CD4-positive, alpha-beta memory T cell (primary cell): ENCODE measurements around the gene TMEM184B. TPM values are rescaled to one million over a fixed set of nuclear protein-coding genes. Genes with fewer than 3 reads are reported as not detected.

ENCODE experiments used
- CTCF ChIA-PET: fragments of 350-600 bp; sonication (Branson Sonifier 250); formaldehyde crosslinking; loops from one replicate; lab custom pipeline; 2021; ENCODE audit warnings: inconsistent platforms; ENCODE audit not compliant: partially characterized antibody; lab: Charles Lee
- POLR2A ChIA-PET: fragments of 350-600 bp; sonication (Branson Sonifier 250); formaldehyde crosslinking; loops from one replicate; lab custom pipeline; 2021; ENCODE audit not compliant: partially characterized antibody; lab: Charles Lee
- DNase-seq, 5 donors: peaks; one replicate each; pipeline versions ENCODE4 v3.0.0 to v3.0.0-alpha.2; 2020 to 2022; ENCODE audit warnings: mixed read lengths in 1 of 5
- H3K27ac ChIP-seq: one replicate; pipeline ENCODE4 v1.7.0; 2013; ENCODE audit warnings: low read depth, low read length
- H3K27me3 ChIP-seq: 2 replicates; pipeline ENCODE4 v1.7.0; 2013; ENCODE audit warnings: mild to moderate bottlenecking, low read length, moderate library complexity; ENCODE audit not compliant: insufficient read depth
- H3K36me3 ChIP-seq: 2 replicates; pipeline ENCODE4 v1.7.0; 2013; ENCODE audit warnings: mild to moderate bottlenecking, low read length, moderate library complexity; ENCODE audit not compliant: insufficient read depth
- H3K4me1 ChIP-seq: 2 replicates; pipeline ENCODE4 v1.7.0; 2013; ENCODE audit warnings: mild to moderate bottlenecking, low read length, moderate library complexity; ENCODE audit not compliant: insufficient read depth
- H3K4me3 ChIP-seq, 2 donors: one replicate each; pipeline ENCODE4 v1.7.0; 2013; ENCODE audit warnings: low read length in 2 of 2, mild to moderate bottlenecking in 1 of 2
- H3K9me3 ChIP-seq, 2 donors: one replicate each; pipeline ENCODE4 v1.7.0; 2013; ENCODE audit warnings: low read length in 2 of 2, control low read depth in 1 of 2; ENCODE audit not compliant: control insufficient read depth in 1 of 2
- H3K27ac Mint-ChIP-seq, 7 donors: one replicate each; pipeline ENCODE4 v1.8.0; 2020 to 2021; ENCODE audit warnings: mixed read lengths in 7 of 7, mild to moderate bottlenecking in 6 of 7, inconsistent platforms in 3 of 7, moderate library complexity in 3 of 7
- H3K27me3 Mint-ChIP-seq, 2 donors: one replicate each; pipeline ENCODE4 v1.8.0; 2020 to 2021; ENCODE audit warnings: mixed read lengths in 2 of 2
- H3K36me3 Mint-ChIP-seq, 2 donors: one replicate each; pipeline ENCODE4 v1.8.0; 2020 to 2021; ENCODE audit warnings: mixed read lengths in 2 of 2, inconsistent platforms in 1 of 2, mild to moderate bottlenecking in 1 of 2
- H3K4me1 Mint-ChIP-seq, 4 donors: one replicate each; pipeline ENCODE4 v1.8.0; 2020 to 2021; ENCODE audit warnings: mixed read lengths in 4 of 4, mild to moderate bottlenecking in 1 of 4
- H3K4me3 Mint-ChIP-seq, 8 donors: one replicate each; pipeline ENCODE4 v1.8.0; 2020 to 2021; ENCODE audit warnings: mixed read lengths in 8 of 8, mild to moderate bottlenecking in 7 of 8, moderate library complexity in 6 of 8, inconsistent platforms in 3 of 8
- H3K9me3 Mint-ChIP-seq, 8 donors: one replicate each; pipeline ENCODE4 v1.8.0; 2020 to 2021; ENCODE audit warnings: mixed read lengths in 8 of 8, mild to moderate bottlenecking in 5 of 8, inconsistent platforms in 3 of 8, moderate library complexity in 1 of 8
- intact Hi-C: fragments of 100-400 bp; cut with micrococcal nuclease; formaldehyde crosslinking; loops from one replicate; pipeline ENCODE4 v1.15.1; 2023
- polyA plus RNA-seq, 2 donors: library from polyadenylated mRNA; unstranded; fragments of 300-500 nt; fragmentation: Illumina TruSeq; gene quantifications; one replicate each; pipeline ENCODE4 v1.2.3, GENCODE V29; 2021
- total RNA-seq, 2 experiments: library from RNA; stranded (reverse); gene quantifications; one replicate each; pipeline ENCODE4 v1.2.3, GENCODE V29; 2021

Gene TMEM184B
- total and polyA plus RNA-seq, 4 experiments from 2014 or later = 9.0 to 36.6 (median 29.7) TPM

- peak; percentile 61 to 74 (median 71) for DNase-seq
- no peaks in the 10 kb centered on the region for H3K36me3 ChIP-seq
- CTCF ChIA-PET = no interaction called here
- POLR2A ChIA-PET = interaction anchor here (0.6 to 3.6 kb wide), 3 partner anchors 10 to 44 kb away, joined by 3 to 22 read pairs (median 6); partner anchors contain the start of gene TMEM184B
- Mint-ChIP-seq H3K27me3 (no peaks in the 10 kb centered on the region), H3K9me3 (no peaks in the 10 kb centered on the region), H3K4me3 (peak overlapping the region; percentile 88 to 95 (median 90)), H3K27ac (peak overlapping the region; percentile 96 to 98 (median 98)), H3K36me3 (peaks cover 0 to 21% of the 10 kb centered on the region in 2 donors), H3K4me1 (peaks cover 35 to 60% (median 44%) of the 10 kb centered on the region in 4 donors)
- peak overlapping the region; percentile 77 for H3K27ac ChIP-seq
- intact Hi-C loops = loop anchor here (1.0 to 10.0 kb wide), 5 partner anchors 43 to 838 kb away; partner anchors contain the start of genes CBX7, DDX17, MAFF and TMEM184B
- no peaks in the 10 kb centered on the region for H3K27me3 ChIP-seq
- no peaks in the 10 kb centered on the region for H3K9me3 ChIP-seq
- H3K4me1 ChIP-seq = peaks cover 47% of the 10 kb centered on the region
- H3K4me3 ChIP-seq = peak overlapping the region; percentile 7 to 55
These were observed 43.7 kb upstream of the TMEM184B start for GRCh38 chr22:38316364-38317121.

GRCh38 chr22:38315823-38316363 is 43.1 kb upstream of the TMEM184B start:
- no peaks in the 10 kb centered on the region for H3K36me3 ChIP-seq
- peak overlapping the region; percentile 77 for H3K27ac ChIP-seq
- intact Hi-C loops = loop anchor here (2.0 to 10.0 kb wide), 4 partner anchors 83 to 839 kb away; partner anchors contain the start of genes CBX7, DDX17 and MAFF
- Mint-ChIP-seq H3K27me3 (no peaks in the 10 kb centered on the region), H3K9me3 (no peaks in the 10 kb centered on the region), H3K27ac (peak overlapping the region; percentile 96 to 98 (median 98)), H3K36me3 (peaks cover 0 to 23% of the 10 kb centered on the region in 2 donors), H3K4me3 (peak overlapping the region; percentile 88 to 95 (median 90)), H3K4me1 (peaks cover 40 to 66% (median 49%) of the 10 kb centered on the region in 4 donors)
- H3K27me3 ChIP-seq = no peaks in the 10 kb centered on the region
- peak in 3 of 5 donors; percentile 28 to 34 (median 31) for DNase-seq
- H3K4me1 ChIP-seq = peaks cover 54% of the 10 kb centered on the region
- no peaks in the 10 kb centered on the region for H3K9me3 ChIP-seq
- POLR2A ChIA-PET = interaction anchor here (0.6 to 3.6 kb wide), 7 partner anchors 10 to 438 kb away, joined by 3 to 22 read pairs (median 3); partner anchors contain the start of gene TMEM184B
- CTCF ChIA-PET = interaction anchor here (2.2 kb wide), 1 partner anchor 10 kb away, joined by 6 read pairs; no protein-coding TSS in a partner anchor
- H3K4me3 ChIP-seq = peak overlapping the region; percentile 7 to 55

- intact Hi-C loops = loop anchor here (5.0 to 10.0 kb wide), 3 partner anchors 113 to 840 kb away; partner anchors contain the start of genes CBX7, DDX17 and MAFF
- Histone ChIP-seq H3K27me3 (no peaks in the 10 kb centered on the region), H3K27ac (peak overlapping the region; percentile 77), H3K9me3 (no peaks in the 10 kb centered on the region), H3K4me3 (peak overlapping the region in 1 of 2 donors; percentile 7), H3K4me1 (peaks cover 55% of the 10 kb centered on the region), H3K36me3 (no peaks in the 10 kb centered on the region)
- ChIA-PET POLR2A (interaction anchor here (0.6 to 3.6 kb wide), 8 partner anchors 9 to 438 kb away, joined by 3 to 22 read pairs (median 3); partner anchors contain the start of gene TMEM184B), CTCF (interaction anchor here (2.2 kb wide), 1 partner anchor 10 kb away, joined by 6 read pairs; no protein-coding TSS in a partner anchor)
- H3K27ac Mint-ChIP-seq = peak overlapping the region; percentile 96 to 98 (median 98)
- H3K9me3 Mint-ChIP-seq = no peaks in the 10 kb centered on the region
- peak overlapping the region; percentile 88 to 95 (median 90) for H3K4me3 Mint-ChIP-seq
- no peaks in the 10 kb centered on the region for H3K27me3 Mint-ChIP-seq
- peak; percentile 34 to 54 (median 46) for DNase-seq
- peaks cover 0 to 25% of the 10 kb centered on the region in 2 donors for H3K36me3 Mint-ChIP-seq
- peaks cover 44 to 70% (median 54%) of the 10 kb centered on the region in 4 donors for H3K4me1 Mint-ChIP-seq
These were observed 42.4 kb upstream of the TMEM184B start for GRCh38 chr22:38314933-38315822.

- Histone ChIP-seq H3K27ac (peak overlapping the region; percentile 77), H3K4me3 (no peak overlapping the region), H3K36me3 (no peaks in the 10 kb centered on the region), H3K9me3 (no peaks in the 10 kb centered on the region), H3K4me1 (peaks cover 55% of the 10 kb centered on the region), H3K27me3 (no peaks in the 10 kb centered on the region)
- H3K4me3 Mint-ChIP-seq = peak overlapping the region; percentile 26 to 95 (median 90)
- ChIA-PET POLR2A (interaction anchor here (0.9 to 3.6 kb wide), 5 partner anchors 8 to 99 kb away, joined by 3 to 22 read pairs (median 4); no protein-coding TSS in a partner anchor), CTCF (interaction anchor here (0.9 to 2.2 kb wide), 2 partner anchors 9 to 17 kb away, joined by 4 to 6 read pairs; no protein-coding TSS in a partner anchor)
- peaks cover 0 to 25% of the 10 kb centered on the region in 2 donors for H3K36me3 Mint-ChIP-seq
- peak in 1 of 5 donors; percentile 17 for DNase-seq
- intact Hi-C loops = loop anchor here (10.0 kb wide), 1 partner anchor 841 kb away; the partner anchor contains the start of gene CBX7
- H3K4me1 Mint-ChIP-seq = peaks cover 44 to 71% (median 56%) of the 10 kb centered on the region in 4 donors
- peak overlapping the region; percentile 96 to 98 (median 98) for H3K27ac Mint-ChIP-seq
- no peaks in the 10 kb centered on the region for H3K9me3 Mint-ChIP-seq
- no peaks in the 10 kb centered on the region for H3K27me3 Mint-ChIP-seq
These were observed 41.5 kb upstream of the TMEM184B start for GRCh38 chr22:38314051-38314932.

- no peaks in the 10 kb centered on the region for H3K27me3 Mint-ChIP-seq
- no peaks in the 10 kb centered on the region for H3K36me3 ChIP-seq
- H3K27ac ChIP-seq = peak overlapping the region; percentile 77
- intact Hi-C loops = loop anchor here (10.0 kb wide), 1 partner anchor 841 kb away; the partner anchor contains the start of gene CBX7
- peaks cover 47 to 79% (median 62%) of the 10 kb centered on the region in 4 donors for H3K4me1 Mint-ChIP-seq
- peak; percentile 19 to 63 (median 32) for DNase-seq
- ChIA-PET POLR2A (interaction anchor here (1.3 to 3.6 kb wide), 4 partner anchors 7 to 46 kb away, joined by 4 to 22 read pairs (median 6); no protein-coding TSS in a partner anchor), CTCF (interaction anchor here (2.2 kb wide), 1 partner anchor 8 kb away, joined by 6 read pairs; no protein-coding TSS in a partner anchor)
- H3K27me3 ChIP-seq = no peaks in the 10 kb centered on the region
- H3K4me3 Mint-ChIP-seq = peak overlapping the region in 7 of 8 donors; percentile 49 to 95 (median 59)
- no peaks in the 10 kb centered on the region for H3K9me3 ChIP-seq
- H3K4me3 ChIP-seq = no peak overlapping the region
- H3K36me3 Mint-ChIP-seq = peaks cover 0 to 31% of the 10 kb centered on the region in 2 donors
- H3K4me1 ChIP-seq = peaks cover 55% of the 10 kb centered on the region
- H3K27ac Mint-ChIP-seq = peak overlapping the region; percentile 90 to 98 (median 97)
- H3K9me3 Mint-ChIP-seq = no peaks in the 10 kb centered on the region
These were observed 40.7 kb upstream of the TMEM184B start for GRCh38 chr22:38313384-38313955.
